KMS-11 (cell line): ENCODE results near the gene MCC.

Experiments used
- H2AFZ ChIP-seq: fragments of 200-600 bp; sonication (generic); 2 replicates; pipeline ENCODE4 v1.6.1; 2016; ENCODE audit warnings: antibody characterized with exemption, mixed run types, low read depth
- H3K27ac ChIP-seq: fragments of 200-600 bp; sonication (generic); 2 replicates; pipeline ENCODE4 v1.6.1; 2016; ENCODE audit warnings: mild to moderate bottlenecking, mixed run types
- H3K27me3 ChIP-seq: fragments of 200-600 bp; sonication (generic); 2 replicates; pipeline ENCODE4 v1.6.1; 2017; ENCODE audit warnings: mild to moderate bottlenecking, low read depth, mixed run types, moderate library complexity; ENCODE audit not compliant: insufficient read depth
- H3K36me3 ChIP-seq: fragments of 200-600 bp; sonication (generic); 2 replicates; pipeline ENCODE4 v1.6.1; 2017; ENCODE audit warnings: mild to moderate bottlenecking, mixed run types; ENCODE audit not compliant: insufficient read depth
- H3K4me1 ChIP-seq: fragments of 200-600 bp; sonication (generic); 2 replicates; pipeline ENCODE4 v1.6.1; 2016; ENCODE audit warnings: mild to moderate bottlenecking, low read depth, mixed run types; ENCODE audit not compliant: poor library complexity, severe bottlenecking
- H3K4me2 ChIP-seq: fragments of 200-600 bp; sonication (generic); 2 replicates; pipeline ENCODE4 v1.7.0; 2016; ENCODE audit warnings: mild to moderate bottlenecking, mixed run types
- H3K4me3 ChIP-seq: fragments of 200-600 bp; sonication (generic); IDR thresholded peaks from 2 replicates; pipeline ENCODE4 v1.6.1; 2017; ENCODE audit warnings: low read depth, low read length, mixed read lengths; ENCODE audit not compliant: insufficient read depth
- H3K79me2 ChIP-seq: fragments of 200-600 bp; sonication (generic); 2 replicates; pipeline ENCODE4 v1.6.1; 2016; ENCODE audit warnings: low read depth, mixed run types; ENCODE audit not compliant: insufficient read depth
- H3K9ac ChIP-seq: fragments of 200-600 bp; sonication (generic); 2 replicates; pipeline ENCODE4 v1.6.1; 2016; ENCODE audit warnings: mild to moderate bottlenecking, mixed run types
- H4K20me1 ChIP-seq: fragments of 200-600 bp; sonication (generic); 2 replicates; pipeline ENCODE4 v1.6.1; 2016; ENCODE audit warnings: mild to moderate bottlenecking, mixed run types; ENCODE audit not compliant: insufficient read depth
- CTCF ChIP-seq: fragments of 200-600 bp; sonication (generic); conservative IDR thresholded peaks from 2 replicates; pipeline ENCODE4 v1.6.1; 2017; ENCODE audit warnings: low read depth, mild to moderate bottlenecking, antibody characterized with exemption, low read length, moderate library complexity, mixed read lengths

Gene MCC

GRCh38 chr5:113262674-113263073, 225.6 kb downstream of the MCC start:
- Histone ChIP-seq H3K9ac (no peak overlapping the region), H4K20me1 (no peaks in the 10 kb centered on the region), H3K4me3 (no peak overlapping the region), H3K4me2 (peak overlapping the region; percentile 67), H3K4me1 (peaks cover 45% of the 10 kb centered on the region), H3K79me2 (no peaks in the 10 kb centered on the region), H3K27me3 (no peaks in the 10 kb centered on the region), H3K27ac (peak overlapping the region; percentile 40; the same call in 1 of the 2 replicates), H3K36me3 (no peaks in the 10 kb centered on the region), H2AFZ (no peak overlapping the region)
- TF ChIP-seq CTCF: no peak

GRCh38 chr5:113259034-113259433, 229.2 kb downstream of the MCC start:
- no peak overlapping the region for H3K9ac ChIP-seq
- no peak overlapping the region for H3K27ac ChIP-seq
- TF ChIP-seq CTCF: no peak

GRCh38 chr5:113257545-113257944, 230.7 kb downstream of the MCC start:
- H3K79me2 ChIP-seq: no peaks in the 10 kb centered on the region
- no peak overlapping the region for H2AFZ ChIP-seq
- H3K4me1 ChIP-seq: peaks cover 75% of the 10 kb centered on the region
- no peak overlapping the region for H3K27ac ChIP-seq
- H3K27me3 ChIP-seq: no peaks in the 10 kb centered on the region
- H3K4me2 ChIP-seq: no peak overlapping the region
- no peaks in the 10 kb centered on the region for H4K20me1 ChIP-seq
- no peak overlapping the region for H3K9ac ChIP-seq
- no peak for TF ChIP-seq CTCF
- H3K4me3 ChIP-seq: no peak overlapping the region
- no peaks in the 10 kb centered on the region for H3K36me3 ChIP-seq

More at GRCh38 chr5:113259034-113259433, 229.2 kb downstream of the MCC start:
- Histone ChIP-seq H3K36me3 (no peaks in the 10 kb centered on the region), H3K27me3 (no peaks in the 10 kb centered on the region), H3K4me2 (no peak overlapping the region), H3K79me2 (no peaks in the 10 kb centered on the region), H3K4me1 (peaks cover 77% of the 10 kb centered on the region), H2AFZ (no peak overlapping the region), H3K4me3 (no peak overlapping the region), H4K20me1 (no peaks in the 10 kb centered on the region)

- peak overlapping the region; percentile 29; the same call in 1 of the 2 replicates for H3K4me2 ChIP-seq
- peaks cover 75% of the 10 kb centered on the region for H3K4me1 ChIP-seq
- H3K9ac ChIP-seq: no peak overlapping the region
- H4K20me1 ChIP-seq: no peaks in the 10 kb centered on the region
- H3K79me2 ChIP-seq: no peaks in the 10 kb centered on the region
- no peaks in the 10 kb centered on the region for H3K27me3 ChIP-seq
- no peaks in the 10 kb centered on the region for H3K36me3 ChIP-seq
- no peak for TF ChIP-seq CTCF
- no peak overlapping the region for H3K4me3 ChIP-seq
- H2AFZ ChIP-seq: no peak overlapping the region
- H3K27ac ChIP-seq: no peak overlapping the region
Measured at GRCh38 chr5:113256671-113257452, 231.4 kb downstream of the MCC start.
